GM12892 (cell line): ENCODE results near the gene ARHGAP22.

ENCODE experiments used
- POLR2A ChIP-seq: IDR thresholded peaks from 2 replicates; pipeline ENCODE4 v1.6.1; 2011; ENCODE audit warnings: low read depth, low read length, control low read depth
- POLR2AphosphoS5 ChIP-seq: IDR thresholded peaks from 2 replicates; pipeline ENCODE4 v1.6.1; 2011; ENCODE audit warnings: low read depth, low read length, control low read depth
- TAF1 ChIP-seq: IDR thresholded peaks from 2 replicates; pipeline ENCODE4 v1.6.1; 2011; ENCODE audit warnings: low read depth, mild to moderate bottlenecking, control low read depth, low read length, borderline replicate concordance

DNA sequence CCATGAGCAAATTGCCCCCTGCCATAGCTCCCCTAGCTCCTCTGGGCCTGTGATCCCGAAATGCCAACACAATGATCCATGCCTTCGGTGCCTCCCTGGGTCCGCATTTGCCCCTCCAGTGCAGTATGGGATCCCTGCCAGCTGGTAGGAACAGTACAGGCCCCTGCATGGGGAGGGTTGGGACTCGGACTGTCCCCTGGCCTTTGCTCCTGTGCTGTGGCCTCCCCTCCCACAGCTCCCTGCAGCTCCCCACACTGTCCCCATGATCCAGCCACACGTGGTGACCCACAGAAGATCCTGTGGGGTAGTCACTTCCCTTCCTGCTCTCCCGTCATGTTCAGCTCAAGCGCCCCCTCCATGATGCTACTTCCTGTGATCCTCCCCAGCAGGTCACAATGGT, 158.1 kb downstream of the ARHGAP22 start:
- TF ChIP-seq POLR2A (no peak), POLR2AphosphoS5 (no peak), TAF1 (no peak)
